Panc1 (cell line): ENCODE measurements around the gene SH3PXD2A. TPM values are rescaled to one million over a fixed set of nuclear protein-coding genes. Genes with fewer than 3 reads are reported as not detected.

Experiments
- ATAC-seq: fragments of 200-7000 bp; cut with Tn5 transposase; 2 replicates; pipeline ENCODE4 v1.9.1; 2020; ENCODE audit warnings: mild to moderate bottlenecking, moderate library complexity
- BruUV-seq: library from RNA; stranded (reverse); fragments of 400-500 nt; replicated peaks from 2 replicates; lab custom pipeline; 2021; lab: Mats Ljungman, UMichigan
- CTCF ChIA-PET: fragments of 300-600 bp; sonication (Branson Sonifier 250); formaldehyde crosslinking; loops from one replicate; lab custom pipeline; 2022; ENCODE audit warnings: antibody characterized with exemption; lab: Charles Lee
- POLR2A ChIA-PET: fragments of 300-600 bp; sonication (Branson Sonifier 250); formaldehyde crosslinking; loops from one replicate; lab custom pipeline; 2022; ENCODE audit warnings: antibody characterized with exemption; lab: Charles Lee
- DNase-seq: peaks from one replicate; pipeline ENCODE4 v3.0.0-alpha.2; 2010; ENCODE audit warnings: low read depth, low spot score
- H3K27ac ChIP-seq: 2 replicates; pipeline ENCODE4 v1.5.1; 2011; ENCODE audit warnings: mild to moderate bottlenecking, low read length, inconsistent platforms
- H3K27me3 ChIP-seq: fragments of 200-500 bp; sonication (Bioruptor generic); 2 replicates; pipeline ENCODE4 v1.6.0; 2014; ENCODE audit warnings: low read length, inconsistent platforms; ENCODE audit not compliant: control insufficient read depth, insufficient read depth
- H3K36me3 ChIP-seq: fragments of 200-500 bp; sonication (Bioruptor generic); 2 replicates; pipeline ENCODE4 v1.5.1; 2014; ENCODE audit warnings: inconsistent platforms, mild to moderate bottlenecking, low read length, moderate library complexity; ENCODE audit not compliant: control insufficient read depth, insufficient read depth
- H3K4me1 ChIP-seq: 2 replicates; pipeline ENCODE4 v1.5.1; 2011; ENCODE audit warnings: inconsistent platforms, mild to moderate bottlenecking, low read length, moderate library complexity; ENCODE audit not compliant: control insufficient read depth, insufficient read depth
- H3K4me3 ChIP-seq, 2 experiments: 2 replicates each; pipeline ENCODE4 v1.5.1; 2011 to 2012; ENCODE audit warnings: low read depth in 2 of 2, low read length in 2 of 2, mild to moderate bottlenecking in 2 of 2, inconsistent platforms in 1 of 2, moderate library complexity in 1 of 2
- H3K9me3 ChIP-seq: fragments of 200-500 bp; sonication (Bioruptor generic); 2 replicates; pipeline ENCODE4 v1.5.1; 2014; ENCODE audit warnings: low read depth, mild to moderate bottlenecking, inconsistent platforms, low read length, moderate library complexity; ENCODE audit not compliant: control insufficient read depth, insufficient read depth
- POLR2AphosphoS5 ChIP-seq: IDR thresholded peaks from 2 replicates; pipeline ENCODE4 v1.6.1; 2012; ENCODE audit warnings: mild to moderate bottlenecking, low read depth, low read length, moderate library complexity
- SIN3A ChIP-seq: IDR thresholded peaks from 2 replicates; pipeline ENCODE4 v1.6.1; 2012; ENCODE audit warnings: low read depth, mild to moderate bottlenecking, low read length, moderate library complexity, borderline replicate concordance; ENCODE audit not compliant: insufficient read depth
- TCF7L2 ChIP-seq: IDR thresholded peaks from 2 replicates; pipeline ENCODE4 v1.6.1; 2011; ENCODE audit warnings: mild to moderate bottlenecking, low read depth, low read length, inconsistent platforms
- in situ Hi-C: cut with HindIII; loops from 2 replicates; pipeline ENCODE4 v1.10.0; 2016; ENCODE audit warnings: low sequenced_read_pairs, low pct_unique_long_range_greater_than_20kb
- intact Hi-C: fragments of 100-400 bp; cut with micrococcal nuclease; formaldehyde crosslinking; loops from one replicate; pipeline ENCODE4 v1.10.0; 2022; ENCODE audit not compliant: unreplicated experiment
- total RNA-seq: library from RNA; stranded (reverse); gene quantifications from one replicate; pipeline ENCODE4 v1.2.1, GENCODE V29; 2021; ENCODE audit not compliant: unreplicated experiment
- TF ChIP-seq, protein P1 (sequence below), 2 experiments: IDR thresholded peaks; 2 replicates each; pipeline ENCODE4 v1.6.1; 2011 to 2012; ENCODE audit warnings: low read depth in 2 of 2, control low read depth in 1 of 2, low read length in 1 of 2, mild to moderate bottlenecking in 1 of 2, moderate library complexity in 1 of 2; ENCODE audit not compliant: insufficient read depth in 1 of 2
- TF ChIP-seq, protein P2 (sequence below): fragments of 450-650 bp; IDR thresholded peaks from 2 replicates; pipeline ENCODE4 v1.5.1; 2017; ENCODE audit warnings: mild to moderate bottlenecking

SH3PXD2A gene
- total RNA-seq, 1 experiment from 2014 or later: 5.7 TPM

GRCh38 chr10:103659674-103660363 lies 195.6 kb downstream of the SH3PXD2A start:
- DNase-seq: no peak
- ChIA-PET CTCF (interaction anchor here (0.6 kb wide), 1 partner anchor 53 kb away, joined by 4 read pairs; no protein-coding TSS in a partner anchor), POLR2A (interaction anchor here (0.6 kb wide), 1 partner anchor 19 kb away, joined by 4 read pairs; no protein-coding TSS in a partner anchor)
- intact Hi-C loops: no loop called here
- Histone ChIP-seq H3K36me3 (no peaks in the 10 kb centered on the region), H3K27ac (peak overlapping the region; percentile 82), H3K9me3 (no peaks in the 10 kb centered on the region), H3K27me3 (no peaks in the 10 kb centered on the region), H3K4me3 (peak overlapping the region; percentile 41 to 61), H3K4me1 (peaks cover 7% of the 10 kb centered on the region; the same call in 1 of the 2 replicates)
- in situ Hi-C loops: no loop called here
- no TSS peak for BruUV-seq
- ATAC-seq: peak; percentile 87
- TF ChIP-seq POLR2AphosphoS5: no peak
- TF ChIP-seq, protein P1, sequence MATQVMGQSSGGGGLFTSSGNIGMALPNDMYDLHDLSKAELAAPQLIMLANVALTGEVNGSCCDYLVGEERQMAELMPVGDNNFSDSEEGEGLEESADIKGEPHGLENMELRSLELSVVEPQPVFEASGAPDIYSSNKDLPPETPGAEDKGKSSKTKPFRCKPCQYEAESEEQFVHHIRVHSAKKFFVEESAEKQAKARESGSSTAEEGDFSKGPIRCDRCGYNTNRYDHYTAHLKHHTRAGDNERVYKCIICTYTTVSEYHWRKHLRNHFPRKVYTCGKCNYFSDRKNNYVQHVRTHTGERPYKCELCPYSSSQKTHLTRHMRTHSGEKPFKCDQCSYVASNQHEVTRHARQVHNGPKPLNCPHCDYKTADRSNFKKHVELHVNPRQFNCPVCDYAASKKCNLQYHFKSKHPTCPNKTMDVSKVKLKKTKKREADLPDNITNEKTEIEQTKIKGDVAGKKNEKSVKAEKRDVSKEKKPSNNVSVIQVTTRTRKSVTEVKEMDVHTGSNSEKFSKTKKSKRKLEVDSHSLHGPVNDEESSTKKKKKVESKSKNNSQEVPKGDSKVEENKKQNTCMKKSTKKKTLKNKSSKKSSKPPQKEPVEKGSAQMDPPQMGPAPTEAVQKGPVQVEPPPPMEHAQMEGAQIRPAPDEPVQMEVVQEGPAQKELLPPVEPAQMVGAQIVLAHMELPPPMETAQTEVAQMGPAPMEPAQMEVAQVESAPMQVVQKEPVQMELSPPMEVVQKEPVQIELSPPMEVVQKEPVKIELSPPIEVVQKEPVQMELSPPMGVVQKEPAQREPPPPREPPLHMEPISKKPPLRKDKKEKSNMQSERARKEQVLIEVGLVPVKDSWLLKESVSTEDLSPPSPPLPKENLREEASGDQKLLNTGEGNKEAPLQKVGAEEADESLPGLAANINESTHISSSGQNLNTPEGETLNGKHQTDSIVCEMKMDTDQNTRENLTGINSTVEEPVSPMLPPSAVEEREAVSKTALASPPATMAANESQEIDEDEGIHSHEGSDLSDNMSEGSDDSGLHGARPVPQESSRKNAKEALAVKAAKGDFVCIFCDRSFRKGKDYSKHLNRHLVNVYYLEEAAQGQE (IDR thresholded peaks at IDR 0.05; ENCODE audit: insufficient read depth in 1 of 2, low read depth in 2 of 2, low read length in 1 of 2): no peak
- TF ChIP-seq SIN3A: no peak
- TF ChIP-seq, protein P2, sequence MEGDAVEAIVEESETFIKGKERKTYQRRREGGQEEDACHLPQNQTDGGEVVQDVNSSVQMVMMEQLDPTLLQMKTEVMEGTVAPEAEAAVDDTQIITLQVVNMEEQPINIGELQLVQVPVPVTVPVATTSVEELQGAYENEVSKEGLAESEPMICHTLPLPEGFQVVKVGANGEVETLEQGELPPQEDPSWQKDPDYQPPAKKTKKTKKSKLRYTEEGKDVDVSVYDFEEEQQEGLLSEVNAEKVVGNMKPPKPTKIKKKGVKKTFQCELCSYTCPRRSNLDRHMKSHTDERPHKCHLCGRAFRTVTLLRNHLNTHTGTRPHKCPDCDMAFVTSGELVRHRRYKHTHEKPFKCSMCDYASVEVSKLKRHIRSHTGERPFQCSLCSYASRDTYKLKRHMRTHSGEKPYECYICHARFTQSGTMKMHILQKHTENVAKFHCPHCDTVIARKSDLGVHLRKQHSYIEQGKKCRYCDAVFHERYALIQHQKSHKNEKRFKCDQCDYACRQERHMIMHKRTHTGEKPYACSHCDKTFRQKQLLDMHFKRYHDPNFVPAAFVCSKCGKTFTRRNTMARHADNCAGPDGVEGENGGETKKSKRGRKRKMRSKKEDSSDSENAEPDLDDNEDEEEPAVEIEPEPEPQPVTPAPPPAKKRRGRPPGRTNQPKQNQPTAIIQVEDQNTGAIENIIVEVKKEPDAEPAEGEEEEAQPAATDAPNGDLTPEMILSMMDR: no peak
- TF ChIP-seq TCF7L2: no peak

DNA sequence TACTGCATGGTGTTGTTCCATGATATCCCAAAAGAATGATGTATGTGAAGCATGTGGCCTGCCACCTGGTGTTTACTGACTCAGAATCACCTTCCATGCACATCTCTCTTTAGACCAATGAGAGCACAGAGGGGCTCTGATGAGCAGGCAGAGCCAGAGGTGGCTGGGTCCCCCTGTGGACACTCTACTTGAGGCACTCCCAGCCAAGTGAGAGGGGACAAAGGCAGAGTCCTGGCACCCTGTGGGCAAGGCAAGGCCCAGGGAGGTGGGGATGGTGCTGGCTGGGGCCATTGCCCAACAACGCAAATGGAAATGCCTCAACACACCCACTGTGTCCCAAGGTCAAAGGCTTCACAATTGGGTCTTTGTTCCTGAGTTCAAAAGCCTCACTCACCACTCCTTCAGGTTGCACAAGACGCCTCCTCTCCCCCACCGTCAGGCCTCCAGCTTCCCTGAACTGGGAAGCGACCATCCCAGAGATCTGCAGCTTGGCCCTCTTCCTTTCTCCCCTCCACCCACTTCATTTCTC lies 197.3 kb downstream of the SH3PXD2A start:
- Histone ChIP-seq H3K27ac (no peak overlapping the region), H3K27me3 (no peaks in the 10 kb centered on the region), H3K36me3 (no peaks in the 10 kb centered on the region), H3K4me1 (peaks cover 7% of the 10 kb centered on the region; the same call in 1 of the 2 replicates), H3K9me3 (no peaks in the 10 kb centered on the region), H3K4me3 (no peak overlapping the region)
- in situ Hi-C loops: no loop called here
- TF ChIP-seq, protein P2: no peak
- TF ChIP-seq, protein P1 (IDR thresholded peaks at IDR 0.05; ENCODE audit: insufficient read depth in 1 of 2, low read depth in 2 of 2, low read length in 1 of 2): no peak
- TF ChIP-seq SIN3A (no peak), POLR2AphosphoS5 (no peak), TCF7L2 (no peak)
- intact Hi-C loops: no loop called here
- no peak for DNase-seq
- BruUV-seq: no TSS peak
- CTCF ChIA-PET: interaction anchor here (1.0 kb wide), 1 partner anchor 28 kb away, joined by 3 read pairs; no protein-coding TSS in a partner anchor
- no peak for ATAC-seq
- POLR2A ChIA-PET: no interaction called here
